Endothelial cell (in vitro differentiated cells): ENCODE measurements around the gene GPR26. TPM values are rescaled to one million over a fixed set of nuclear protein-coding genes. Genes with fewer than 3 reads are reported as not detected.

Source experiments
- DNase-seq: peaks from one replicate; pipeline ENCODE4 v3.0.0; 2021; ENCODE audit warnings: low spot score
- H3K27ac Mint-ChIP-seq: one replicate; pipeline ENCODE4 v1.8.0; 2021; ENCODE audit warnings: mixed read lengths, inconsistent platforms; ENCODE audit not compliant: unreplicated experiment
- H3K27me3 Mint-ChIP-seq: one replicate; pipeline ENCODE4 v1.8.0; 2021; ENCODE audit warnings: mild to moderate bottlenecking, moderate library complexity, mixed read lengths, inconsistent platforms; ENCODE audit not compliant: unreplicated experiment
- H3K36me3 Mint-ChIP-seq: one replicate; pipeline ENCODE4 v1.8.0; 2021; ENCODE audit warnings: mild to moderate bottlenecking, low read depth, mixed read lengths, inconsistent platforms; ENCODE audit not compliant: unreplicated experiment
- H3K4me1 Mint-ChIP-seq: one replicate; pipeline ENCODE4 v1.8.0; 2021; ENCODE audit warnings: mild to moderate bottlenecking, mixed read lengths, inconsistent platforms; ENCODE audit not compliant: unreplicated experiment
- H3K4me3 Mint-ChIP-seq: one replicate; pipeline ENCODE4 v1.8.0; 2021; ENCODE audit warnings: mild to moderate bottlenecking, mixed read lengths, inconsistent platforms; ENCODE audit not compliant: unreplicated experiment
- H3K9me3 Mint-ChIP-seq: one replicate; pipeline ENCODE4 v1.8.0; 2021; ENCODE audit warnings: mixed read lengths, inconsistent platforms; ENCODE audit not compliant: unreplicated experiment
- total RNA-seq: library from RNA; stranded (reverse); fragmentation: NEBNext Ultra II Directional; extraction: Animal tissue kit (Norgen Biotek cat#: 25700); gene quantifications from one replicate; pipeline ENCODE4 v1.2.1, GENCODE V29; 2021; ENCODE audit not compliant: unreplicated experiment
- TF ChIP-seq, protein P1 (sequence below): fragments of 200-600 bp; sonication (generic); IDR thresholded peaks from one replicate; pipeline ENCODE4 v1.5.0; 2021; ENCODE audit warnings: antibody characterized with exemption; ENCODE audit not compliant: unreplicated experiment

Gene GPR26
- total RNA-seq, 1 donor from 2014 or later, result 0.05 TPM

GRCh38 chr10:123621492-123621891 is 44.7 kb upstream of the GPR26 start:
- Mint-ChIP-seq H3K4me3 (no peak overlapping the region), H3K27me3 (no peaks in the 10 kb centered on the region), H3K4me1 (no peaks in the 10 kb centered on the region)

GRCh38 chr10:123621916-123622315 is 44.2 kb upstream of the GPR26 start:
- no peaks in the 10 kb centered on the region for H3K27me3 Mint-ChIP-seq
- no peaks in the 10 kb centered on the region for H3K9me3 Mint-ChIP-seq
- no peaks in the 10 kb centered on the region for H3K4me1 Mint-ChIP-seq
- no peaks in the 10 kb centered on the region for H3K36me3 Mint-ChIP-seq
- H3K27ac Mint-ChIP-seq, result no peak overlapping the region
- no peak for DNase-seq
- TF ChIP-seq, protein P1, sequence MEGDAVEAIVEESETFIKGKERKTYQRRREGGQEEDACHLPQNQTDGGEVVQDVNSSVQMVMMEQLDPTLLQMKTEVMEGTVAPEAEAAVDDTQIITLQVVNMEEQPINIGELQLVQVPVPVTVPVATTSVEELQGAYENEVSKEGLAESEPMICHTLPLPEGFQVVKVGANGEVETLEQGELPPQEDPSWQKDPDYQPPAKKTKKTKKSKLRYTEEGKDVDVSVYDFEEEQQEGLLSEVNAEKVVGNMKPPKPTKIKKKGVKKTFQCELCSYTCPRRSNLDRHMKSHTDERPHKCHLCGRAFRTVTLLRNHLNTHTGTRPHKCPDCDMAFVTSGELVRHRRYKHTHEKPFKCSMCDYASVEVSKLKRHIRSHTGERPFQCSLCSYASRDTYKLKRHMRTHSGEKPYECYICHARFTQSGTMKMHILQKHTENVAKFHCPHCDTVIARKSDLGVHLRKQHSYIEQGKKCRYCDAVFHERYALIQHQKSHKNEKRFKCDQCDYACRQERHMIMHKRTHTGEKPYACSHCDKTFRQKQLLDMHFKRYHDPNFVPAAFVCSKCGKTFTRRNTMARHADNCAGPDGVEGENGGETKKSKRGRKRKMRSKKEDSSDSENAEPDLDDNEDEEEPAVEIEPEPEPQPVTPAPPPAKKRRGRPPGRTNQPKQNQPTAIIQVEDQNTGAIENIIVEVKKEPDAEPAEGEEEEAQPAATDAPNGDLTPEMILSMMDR, result no peak
- no peak overlapping the region for H3K4me3 Mint-ChIP-seq

More at GRCh38 chr10:123621492-123621891, 44.7 kb upstream of the GPR26 start:
- Mint-ChIP-seq H3K27ac (no peak overlapping the region), H3K36me3 (no peaks in the 10 kb centered on the region), H3K9me3 (no peaks in the 10 kb centered on the region)
- DNase-seq, result no peak
- TF ChIP-seq, protein P1, result no peak

DNA sequence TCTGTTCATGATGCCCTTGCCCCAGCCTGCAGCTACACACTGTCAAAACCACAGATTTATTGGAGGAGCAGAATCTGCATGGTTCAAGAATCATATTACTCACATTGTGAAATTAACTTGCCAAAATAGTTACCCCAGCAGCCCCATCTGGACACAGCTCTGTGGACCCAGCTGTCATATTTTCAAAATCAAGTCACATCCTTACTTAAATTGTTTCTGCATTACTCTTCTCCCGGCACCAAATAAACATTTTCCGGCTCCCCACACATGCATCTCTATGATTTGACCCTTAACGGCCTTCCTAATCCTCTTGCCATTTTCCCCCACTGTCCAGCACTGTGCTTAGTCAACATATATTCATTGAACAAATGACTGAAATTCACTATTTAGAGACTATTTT is 43.8 kb upstream of the GPR26 start:
- no peak overlapping the region for H3K4me3 Mint-ChIP-seq
- no peak for DNase-seq
- no peaks in the 10 kb centered on the region for H3K36me3 Mint-ChIP-seq
- H3K27ac Mint-ChIP-seq, result no peak overlapping the region
- H3K9me3 Mint-ChIP-seq, result no peaks in the 10 kb centered on the region
- no peaks in the 10 kb centered on the region for H3K4me1 Mint-ChIP-seq
- TF ChIP-seq, protein P1, result no peak
- H3K27me3 Mint-ChIP-seq, result no peaks in the 10 kb centered on the region

DNA sequence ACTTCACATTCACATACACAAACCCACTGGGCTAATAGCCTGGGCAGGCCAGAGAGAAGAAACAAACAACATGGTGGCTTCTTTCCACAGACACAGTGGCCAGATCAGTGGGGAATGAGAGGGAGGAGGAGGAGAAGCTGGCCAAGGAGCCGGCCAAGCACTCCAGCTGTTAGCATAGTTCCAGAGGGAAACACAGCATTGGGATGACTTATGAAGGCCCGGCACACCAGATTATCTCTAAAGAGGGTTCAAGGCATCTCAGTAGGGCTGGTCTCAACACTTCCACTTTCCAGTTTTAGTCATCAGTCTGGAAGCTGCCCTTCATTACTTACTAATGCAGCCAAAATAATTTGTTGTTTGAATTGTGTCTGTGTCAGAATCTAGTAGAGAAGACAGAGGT is 42.1 kb upstream of the GPR26 start:
- no peak overlapping the region for H3K27ac Mint-ChIP-seq
- H3K27me3 Mint-ChIP-seq, result no peaks in the 10 kb centered on the region
- H3K36me3 Mint-ChIP-seq, result no peaks in the 10 kb centered on the region
- no peak overlapping the region for H3K4me3 Mint-ChIP-seq
- no peak for DNase-seq
- no peaks in the 10 kb centered on the region for H3K4me1 Mint-ChIP-seq
- no peaks in the 10 kb centered on the region for H3K9me3 Mint-ChIP-seq
- TF ChIP-seq, protein P1, result no peak

GRCh38 chr10:123633106-123633505 is 33.0 kb upstream of the GPR26 start:
- H3K9me3 Mint-ChIP-seq, result no peaks in the 10 kb centered on the region
- H3K27ac Mint-ChIP-seq, result no peak overlapping the region
- no peak for DNase-seq
- H3K4me3 Mint-ChIP-seq, result no peak overlapping the region
- TF ChIP-seq, protein P1, result no peak
- no peaks in the 10 kb centered on the region for H3K36me3 Mint-ChIP-seq
- H3K27me3 Mint-ChIP-seq, result no peaks in the 10 kb centered on the region
- no peaks in the 10 kb centered on the region for H3K4me1 Mint-ChIP-seq
